Endothelial cell of umbilical vein (primary cell): ENCODE data around the gene SNCB. TPM values are rescaled to one million over a fixed set of nuclear protein-coding genes. Genes with fewer than 3 reads are reported as not detected.

Source experiments
- BruUV-seq: library from RNA; stranded (reverse); fragments of 400-500 nt; replicated peaks from 2 replicates; lab custom pipeline; 2021; lab: Mats Ljungman, UMichigan
- CTCF ChIA-PET: fragments of 300-600, 350-600 bp; sonication (Branson Sonifier 250); formaldehyde crosslinking; loops from one replicate; lab custom pipeline; 2021; ENCODE audit warnings: antibody characterized with exemption, inconsistent platforms; lab: Charles Lee
- POLR2A ChIA-PET: fragments of 300-600, 350-600 bp; sonication (Branson Sonifier 250); formaldehyde crosslinking; loops from one replicate; lab custom pipeline; 2021; ENCODE audit warnings: antibody characterized with exemption, inconsistent platforms; lab: Charles Lee
- DNase-seq: peaks from one replicate; pipeline ENCODE4 v3.0.0-alpha.2; 2011; ENCODE audit warnings: low read depth, low spot score
- FAIRE-seq: peaks from 2 replicates; lab custom pipeline; 2011; peaks lifted over from hg19 to GRCh38; lab: Jason Lieb, UNC
- H2AFZ ChIP-seq: 2 replicates; pipeline ENCODE4 v1.6.0; 2012; ENCODE audit warnings: low read depth, low read length, control low read depth, inconsistent platforms
- H3K27ac ChIP-seq: 2 replicates; pipeline ENCODE4 v1.5.1; 2011; ENCODE audit warnings: low read depth, mild to moderate bottlenecking, control low read depth, low read length, moderate library complexity; ENCODE audit not compliant: insufficient read depth
- H3K27me3 ChIP-seq, 2 experiments: 2 replicates each; pipeline versions ENCODE4 v1.6.0 to v1.6.1; 2011; ENCODE audit warnings: low read length in 2 of 2, mixed read lengths in 1 of 2; ENCODE audit not compliant: control insufficient read depth in 2 of 2, insufficient read depth in 2 of 2
- H3K36me3 ChIP-seq, 2 experiments: 2 replicates in 1 of 2; 3 replicates in 1 of 2; pipeline ENCODE4 v1.5.1; 2011; ENCODE audit warnings: low read length in 2 of 2, mild to moderate bottlenecking in 1 of 2, moderate library complexity in 1 of 2; ENCODE audit not compliant: control insufficient read depth in 2 of 2, insufficient read depth in 2 of 2; ENCODE audit errors: extremely low read depth in 1 of 2
- H3K4me1 ChIP-seq: 3 replicates; pipeline ENCODE4 v1.5.1; 2011; ENCODE audit warnings: mild to moderate bottlenecking, low read length; ENCODE audit not compliant: control insufficient read depth, insufficient read depth; ENCODE audit errors: extremely low read depth
- H3K4me2 ChIP-seq: 2 replicates; pipeline ENCODE4 v1.6.1; 2011; ENCODE audit warnings: low read length, control low read depth, mixed read lengths; ENCODE audit not compliant: insufficient read depth
- H3K4me3 ChIP-seq, 3 experiments: fragments of 200-600 bp in 1 of 3; sonication (generic), shearing (Covaris generic) in 1 of 3; replicated peaks in 1 of 3; 2 replicates each; pipeline ENCODE4 v1.5.1; 2011 to 2016; ENCODE audit warnings: control low read depth in 3 of 3, low read length in 3 of 3, mild to moderate bottlenecking in 2 of 3, inconsistent platforms in 1 of 3, low read depth in 1 of 3, moderate library complexity in 1 of 3; ENCODE audit not compliant: insufficient read depth in 1 of 3
- H3K79me2 ChIP-seq: 2 replicates; pipeline ENCODE4 v1.6.0; 2012; ENCODE audit warnings: low read length, inconsistent platforms; ENCODE audit not compliant: control insufficient read depth, insufficient read depth
- H3K9ac ChIP-seq: replicated peaks from 2 replicates; pipeline ENCODE3; 2011; ENCODE audit warnings: low read length, control low read depth; ENCODE audit not compliant: insufficient read depth; ENCODE audit errors: extremely low read depth
- H3K9me1 ChIP-seq: replicated peaks from 3 replicates; pipeline ENCODE4 v1.6.0; 2011; ENCODE audit warnings: mild to moderate bottlenecking, low read length; ENCODE audit not compliant: control insufficient read depth, insufficient read depth; ENCODE audit errors: extremely low read depth
- H3K9me3 ChIP-seq: replicated peaks from 2 replicates; pipeline ENCODE4 v1.5.1; 2012; ENCODE audit warnings: low read length, inconsistent platforms; ENCODE audit not compliant: control insufficient read depth, insufficient read depth
- H4K20me1 ChIP-seq: replicated peaks from 2 replicates; pipeline ENCODE3; 2011; ENCODE audit warnings: mild to moderate bottlenecking, low read length; ENCODE audit not compliant: control insufficient read depth, insufficient read depth; ENCODE audit errors: extremely low read depth
- CTCF ChIP-seq, 2 donors: IDR thresholded peaks; 1 replicate in 1 of 2; 2 replicates in 1 of 2; pipeline ENCODE4 v1.5.1; 2011; ENCODE audit warnings: low read length in 2 of 2, mild to moderate bottlenecking in 2 of 2, moderate library complexity in 2 of 2, control low read depth in 1 of 2, inconsistent platforms in 1 of 2, low read depth in 1 of 2; ENCODE audit not compliant: insufficient read depth in 1 of 2; ENCODE audit errors: extremely low read depth in 1 of 2
- EZH2 ChIP-seq: IDR thresholded peaks from 2 replicates; pipeline ENCODE4 v1.6.1; 2012; ENCODE audit warnings: borderline replicate concordance, low read depth, mild to moderate bottlenecking, moderate library complexity, low read length, inconsistent platforms; ENCODE audit not compliant: severe bottlenecking
- FOS ChIP-seq: IDR thresholded peaks from 2 replicates; pipeline ENCODE4 v1.6.1; 2011; ENCODE audit warnings: mild to moderate bottlenecking, low read length, moderate library complexity, borderline replicate concordance; ENCODE audit not compliant: insufficient read depth
- GATA2 ChIP-seq: IDR thresholded peaks from 2 replicates; pipeline ENCODE4 v1.7.0; 2011; ENCODE audit warnings: low read depth, mild to moderate bottlenecking, moderate library complexity, mixed read lengths, low read length; ENCODE audit not compliant: insufficient read length, insufficient read depth
- JUN ChIP-seq: IDR thresholded peaks from 2 replicates; pipeline ENCODE4 v1.6.1; 2011; ENCODE audit warnings: borderline replicate concordance, low read depth; ENCODE audit not compliant: insufficient read length, insufficient read depth
- MAX ChIP-seq: IDR thresholded peaks from 2 replicates; pipeline ENCODE4 v1.6.1; 2011; ENCODE audit not compliant: insufficient read depth, insufficient read length
- MYC ChIP-seq: IDR thresholded peaks from one replicate; pipeline ENCODE4 v1.6.1; 2011; ENCODE audit warnings: mild to moderate bottlenecking, low read depth, low read length
- POLR2A ChIP-seq: IDR thresholded peaks from 2 replicates; pipeline ENCODE4 v1.6.1; 2012; ENCODE audit warnings: low read depth, mild to moderate bottlenecking, control low read depth, low read length
- POLR2AphosphoS5 ChIP-seq: IDR thresholded peaks from 2 replicates; pipeline ENCODE4 v1.6.1; 2012; ENCODE audit warnings: low read depth, mild to moderate bottlenecking, control low read depth, low read length, moderate library complexity; ENCODE audit not compliant: insufficient read depth
- dilution Hi-C: fragments of 300-500 bp; cut with MboI; formaldehyde crosslinking; loops from one replicate; pipeline ENCODE4 v1.15.0; 2019; ENCODE audit warnings: low sequenced_read_pairs; ENCODE audit not compliant: extremely low pct_ligation_motif_present
- intact Hi-C: fragments of 100-400 bp; cut with micrococcal nuclease; formaldehyde crosslinking; loops from one replicate; pipeline ENCODE4 v1.10.0; 2022
- polyA plus RNA-seq, 4 experiments: library from polyadenylated mRNA; depleted of rRNA in 3 of 4; stranded (reverse) in 3 of 4; unstranded in 1 of 4; fragments of >200 nt; gene quantifications; 2 replicates each; pipeline versions ENCODE4 v1.2.1 to v1.2.3, GENCODE V29; 2011 to 2012; ENCODE audit warnings: missing spikeins in 1 of 4
- total RNA-seq: library from RNA; stranded (reverse); gene quantifications from 2 replicates; pipeline ENCODE4 v1.2.3, GENCODE V29; 2021

The SNCB gene
- total and polyA plus RNA-seq, 2 donors (not counting 3 experiments of a cell fraction or from before 2014, with no cell fraction given): 0.08 TPM; not detected in 1

GRCh38 chr5:176619203-176619568 lies 11.1 kb downstream of the SNCB start:
- DNase-seq (peak; percentile 87), FAIRE-seq (peak; percentile 89)
- Histone ChIP-seq H3K27me3 (peaks cover 29 to 30% of the 10 kb centered on the region in 2 experiments), H4K20me1 (no peaks in the 10 kb centered on the region), H3K9ac (no peak overlapping the region), H3K36me3 (no peaks in the 10 kb centered on the region), H3K4me1 (peaks cover 21% of the 10 kb centered on the region), H3K9me1 (no peaks in the 10 kb centered on the region), H3K4me2 (no peak overlapping the region), H3K9me3 (no peaks in the 10 kb centered on the region), H3K27ac (no peak overlapping the region), H3K4me3 (no peak overlapping the region), H3K79me2 (no peaks in the 10 kb centered on the region), H2AFZ (peak overlapping the region; percentile 68)
- CTCF ChIA-PET: interaction anchor here (0.7 to 1.2 kb wide), 4 partner anchors 28 to 46 kb away, joined by 3 read pairs; partner anchors contain the start of gene TSPAN17
- no TSS peak for BruUV-seq
- dilution Hi-C loops: no loop called here
- POLR2A ChIA-PET: no interaction called here
- intact Hi-C loops: loop anchor here (1.0 to 10.0 kb wide), 5 partner anchors 22 to 231 kb away; partner anchors contain the start of genes FAF2, HIGD2A, NOP16 and TSPAN17
- TF ChIP-seq MYC (no peak), CTCF (IDR thresholded peaks at IDR 0.05; ENCODE audit: extremely low read depth in 1 of 2, insufficient read depth in 1 of 2, low read depth in 1 of 2, low read length in 2 of 2) (peak; percentile 47 to 66), MAX (peak; percentile 27)

- H3K4me1 ChIP-seq: peaks cover 21% of the 10 kb centered on the region
- intact Hi-C loops: loop anchor here (1.0 to 10.0 kb wide), 5 partner anchors 22 to 230 kb away; partner anchors contain the start of genes FAF2, HIGD2A, NOP16 and TSPAN17
- FAIRE-seq: no peak
- dilution Hi-C loops: no loop called here
- H3K9me1 ChIP-seq: no peaks in the 10 kb centered on the region
- ChIA-PET CTCF (interaction anchor here (0.7 to 1.2 kb wide), 4 partner anchors 28 to 45 kb away, joined by 3 read pairs; partner anchors contain the start of gene TSPAN17), POLR2A (no interaction called here)
- no peaks in the 10 kb centered on the region for H3K9me3 ChIP-seq
- no peak for TF ChIP-seq MAX
- no peak for TF ChIP-seq EZH2
- TF ChIP-seq CTCF (IDR thresholded peaks at IDR 0.05; ENCODE audit: extremely low read depth in 1 of 2, insufficient read depth in 1 of 2, low read depth in 1 of 2, low read length in 2 of 2): no peak
- no peak for TF ChIP-seq FOS
- TF ChIP-seq JUN: no peak
- no peak for TF ChIP-seq POLR2A
- TF ChIP-seq POLR2AphosphoS5: no peak
- no peak for TF ChIP-seq GATA2
- TF ChIP-seq MYC: no peak
- H2AFZ ChIP-seq: peak overlapping the region; percentile 68
- H3K27ac ChIP-seq: no peak overlapping the region
- no peaks in the 10 kb centered on the region for H3K36me3 ChIP-seq
- no peak overlapping the region for H3K4me3 ChIP-seq
- H3K9ac ChIP-seq: no peak overlapping the region
- H3K79me2 ChIP-seq: no peaks in the 10 kb centered on the region
- DNase-seq: no peak
- no TSS peak for BruUV-seq
- peaks cover 27 to 30% of the 10 kb centered on the region in 2 experiments for H3K27me3 ChIP-seq
- H4K20me1 ChIP-seq: no peaks in the 10 kb centered on the region
- no peak overlapping the region for H3K4me2 ChIP-seq
Measured at GRCh38 chr5:176618783-176619182, 11.6 kb downstream of the SNCB start.
